ENCODE measurements around the gene BID.

BID gene

DNA sequence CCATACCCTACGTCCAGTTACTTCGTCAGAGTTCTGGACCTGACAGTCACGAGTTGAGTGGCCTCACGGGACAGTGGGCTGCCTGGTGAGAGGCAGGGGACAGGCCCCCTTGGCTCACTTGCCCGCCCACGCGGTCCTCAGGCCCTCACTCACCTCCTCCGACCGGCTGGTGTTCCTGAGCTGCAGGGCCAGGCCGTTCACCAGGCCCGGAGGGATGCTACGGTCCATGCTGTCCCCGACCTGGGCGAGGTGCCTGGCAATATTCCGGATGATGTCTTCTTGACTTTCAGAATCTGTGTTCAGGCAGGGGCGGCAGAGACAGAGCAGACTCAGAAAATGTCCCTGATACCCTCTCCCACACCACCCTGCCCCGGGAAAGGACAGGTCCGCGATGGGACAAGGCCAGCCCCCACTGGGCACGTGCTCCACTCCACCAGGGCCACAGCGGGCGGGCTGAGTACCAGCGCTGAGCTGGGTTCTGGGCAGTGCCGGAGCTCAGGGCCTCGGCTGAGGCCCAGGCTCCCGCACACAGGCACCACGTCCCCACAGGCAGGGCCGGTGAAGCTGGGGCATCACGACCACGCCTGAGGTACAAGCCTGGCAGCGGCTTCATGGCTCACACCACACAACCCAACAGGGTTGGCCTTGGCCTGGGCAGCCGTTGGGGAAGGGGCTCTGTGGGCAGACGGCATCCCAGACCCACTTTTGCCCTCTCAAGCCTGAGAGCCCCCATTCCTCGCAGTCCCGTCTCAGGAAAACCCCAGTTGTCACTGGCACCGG is 34.9 kb downstream of the BID start:
- DNase-seq (ENCODE audit: low read depth in 4 of 4, low spot score in 1 of 4) = no peak

GRCh38 chr22:17738386-17739128 is 35.7 kb downstream of the BID start:
- DNase-seq (ENCODE audit: low read depth in 4 of 4, low spot score in 1 of 4) = no peak

- DNase-seq (ENCODE audit: low read depth in 4 of 4, low spot score in 1 of 4) = peak in 1 of 4 experiments; percentile 6
Observed at GRCh38 chr22:17734187-17734586, 40.1 kb downstream of the BID start.

- DNase-seq (ENCODE audit: low read depth in 4 of 4, low spot score in 1 of 4) = no peak
Observed at GRCh38 chr22:17733466-17733865, 40.8 kb downstream of the BID start.

DNA sequence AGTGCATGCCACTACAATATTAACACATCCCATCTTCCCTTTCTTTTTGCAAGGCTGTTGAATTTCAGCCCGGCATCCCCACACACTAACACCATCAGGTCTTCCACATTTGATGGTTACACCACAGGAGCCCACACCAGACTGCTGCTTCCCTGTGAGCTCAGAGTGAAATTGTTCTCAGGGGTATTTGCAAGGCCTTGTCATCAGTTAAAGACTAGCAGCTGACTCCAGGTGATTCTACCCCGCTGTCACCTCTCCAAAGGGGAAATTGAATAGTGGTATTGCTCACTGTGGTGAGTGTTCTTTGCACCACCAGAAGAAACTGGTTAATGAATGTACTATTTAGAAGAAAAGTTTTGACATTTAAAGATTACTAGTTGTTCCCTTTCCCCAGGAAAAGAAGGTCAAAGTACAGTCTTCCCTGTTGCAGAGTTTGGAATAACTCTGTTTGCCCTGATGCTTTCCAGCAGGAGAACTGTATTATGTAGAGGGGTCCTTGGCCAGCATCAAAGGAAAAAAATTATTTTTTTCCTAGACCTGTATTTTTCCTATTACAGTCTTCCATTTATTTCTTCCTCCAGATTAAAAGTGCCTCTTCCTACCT is 41.9 kb downstream of the BID start:
- no peak for DNase-seq (ENCODE audit: low read depth in 4 of 4, low spot score in 1 of 4)

DNA sequence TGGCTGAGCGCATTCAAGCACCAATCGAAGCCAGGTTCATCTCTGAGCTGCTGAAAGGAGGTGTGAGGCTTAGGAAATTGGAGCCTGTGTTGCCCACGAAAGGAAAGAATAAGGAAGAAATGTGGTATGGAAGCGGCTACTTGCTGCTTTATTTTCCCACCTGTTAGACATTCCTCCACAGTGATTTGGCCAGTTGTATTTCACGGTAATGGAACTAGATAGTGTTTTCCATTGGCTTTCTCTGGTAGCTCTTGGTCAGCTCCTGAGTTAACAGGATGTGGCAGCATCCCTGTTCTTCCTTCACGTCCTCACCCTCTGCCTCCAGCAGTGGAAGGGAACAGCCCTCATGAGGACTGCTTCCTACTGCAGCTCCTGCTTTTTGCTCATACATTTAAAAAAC is 44.7 kb downstream of the BID start:
- DNase-seq (ENCODE audit: low read depth in 4 of 4, low spot score in 1 of 4) = no peak

DNA sequence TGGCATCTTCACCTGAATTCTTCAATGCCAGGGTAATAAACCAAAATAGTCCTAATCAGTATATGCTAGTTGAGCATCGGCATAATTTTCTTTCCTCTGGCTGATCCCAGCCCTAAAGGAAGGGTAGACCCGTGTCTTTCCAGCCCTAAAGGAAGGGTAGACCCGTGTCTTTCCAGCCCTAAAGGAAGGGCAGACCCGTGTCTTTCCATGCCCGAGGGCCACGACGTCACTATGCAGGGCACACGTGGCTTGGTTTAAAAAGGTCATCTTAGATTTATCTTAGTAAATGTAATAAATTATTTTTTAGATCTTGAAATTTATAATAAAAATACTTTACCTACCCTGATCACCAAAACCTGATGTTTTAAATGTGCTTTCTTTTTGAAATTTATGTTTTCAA is 45.5 kb downstream of the BID start:
- no peak for DNase-seq (ENCODE audit: low read depth in 4 of 4, low spot score in 1 of 4)

DNA sequence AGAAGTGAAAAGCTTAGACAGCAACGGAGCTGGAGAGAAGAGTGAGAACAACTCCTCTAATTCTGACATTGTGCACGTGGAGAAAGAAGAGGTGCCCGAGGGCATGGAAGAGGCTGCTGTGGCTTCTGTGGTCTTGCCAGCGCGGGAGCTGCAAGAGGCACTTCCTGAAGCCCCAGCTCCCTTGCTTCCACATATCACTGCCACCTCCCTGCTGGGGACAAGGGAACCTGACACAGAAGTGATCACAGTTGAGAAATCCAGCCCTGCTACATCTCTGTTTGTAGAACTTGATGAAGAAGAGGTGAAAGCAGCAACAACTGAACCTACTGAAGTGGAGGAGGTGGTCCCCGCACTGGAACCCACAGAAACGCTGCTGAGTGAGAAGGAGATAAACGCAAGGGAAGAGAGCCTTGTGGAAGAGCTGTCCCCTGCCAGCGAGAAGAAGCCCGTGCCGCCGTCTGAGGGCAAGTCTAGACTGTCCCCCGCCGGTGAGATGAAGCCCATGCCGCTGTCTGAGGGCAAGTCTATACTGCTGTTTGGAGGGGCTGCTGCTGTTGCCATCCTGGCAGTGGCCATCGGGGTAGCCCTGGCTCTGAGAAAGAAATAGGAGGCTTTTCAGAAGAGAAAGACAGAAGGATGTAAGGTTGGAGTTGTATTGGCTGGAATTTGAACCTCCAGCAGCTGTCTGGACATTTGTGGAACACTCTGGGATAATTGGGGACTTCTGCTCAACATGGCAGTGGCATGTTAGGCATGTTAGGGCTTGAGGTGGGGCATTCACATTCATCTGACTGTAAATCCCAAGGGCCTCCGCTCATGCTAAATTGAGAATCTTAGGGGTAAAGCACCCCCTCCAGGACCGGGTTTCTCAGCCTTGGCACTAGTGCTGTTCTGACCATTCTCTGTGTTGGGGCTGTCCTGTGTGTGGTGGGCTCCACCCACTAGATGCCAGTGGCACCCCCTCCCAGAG is 47.1 kb downstream of the BID start:
- no peak for DNase-seq (ENCODE audit: low read depth in 4 of 4, low spot score in 1 of 4)

DNA sequence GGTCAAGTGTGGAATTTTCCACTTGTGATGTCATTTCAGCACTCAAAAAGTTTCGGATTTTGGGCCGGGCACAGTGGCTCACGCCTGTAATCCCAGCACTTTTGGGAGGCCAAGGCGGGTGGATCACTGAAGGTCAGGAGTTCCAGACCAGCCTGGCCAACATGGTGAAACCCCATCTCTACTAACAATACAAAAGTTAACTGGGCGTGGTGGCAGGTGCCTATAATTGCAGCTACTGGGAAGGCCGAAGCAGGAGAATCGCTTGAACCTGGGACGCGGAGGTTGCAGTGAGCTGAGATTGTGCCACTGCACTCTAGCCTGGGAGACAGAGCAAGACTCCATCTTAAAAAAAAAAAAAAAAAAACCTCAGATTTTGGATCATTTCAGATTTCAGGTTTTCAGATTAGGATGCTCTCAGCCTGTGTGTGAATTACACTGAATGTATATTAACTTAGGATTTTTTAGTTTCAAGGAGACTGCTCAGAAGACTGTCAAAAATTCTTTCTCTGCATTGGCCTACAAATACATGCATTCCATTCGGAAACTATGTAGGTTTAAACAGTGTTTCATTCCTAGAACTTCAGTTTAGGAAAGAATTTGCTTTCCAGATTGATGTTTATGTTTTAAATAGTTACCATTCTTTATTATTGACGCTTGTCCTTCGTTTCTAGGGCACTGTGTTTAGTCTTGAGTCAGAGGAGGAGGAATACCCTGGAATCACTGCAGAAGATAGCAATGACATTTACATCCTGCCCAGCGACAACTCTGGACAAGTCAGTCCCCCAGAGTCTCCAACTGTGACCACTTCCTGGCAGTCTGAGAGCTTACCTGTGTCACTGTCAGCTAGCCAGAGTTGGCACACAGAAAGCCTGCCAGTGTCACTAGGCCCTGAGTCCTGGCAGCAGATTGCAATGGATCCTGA is 48.0 kb downstream of the BID start:
- no peak for DNase-seq (ENCODE audit: low read depth in 4 of 4, low spot score in 1 of 4)

- DNase-seq (ENCODE audit: low read depth in 4 of 4, low spot score in 1 of 4) = no peak
Observed at GRCh38 chr22:17725500-17725796, 48.8 kb downstream of the BID start.

DNA sequence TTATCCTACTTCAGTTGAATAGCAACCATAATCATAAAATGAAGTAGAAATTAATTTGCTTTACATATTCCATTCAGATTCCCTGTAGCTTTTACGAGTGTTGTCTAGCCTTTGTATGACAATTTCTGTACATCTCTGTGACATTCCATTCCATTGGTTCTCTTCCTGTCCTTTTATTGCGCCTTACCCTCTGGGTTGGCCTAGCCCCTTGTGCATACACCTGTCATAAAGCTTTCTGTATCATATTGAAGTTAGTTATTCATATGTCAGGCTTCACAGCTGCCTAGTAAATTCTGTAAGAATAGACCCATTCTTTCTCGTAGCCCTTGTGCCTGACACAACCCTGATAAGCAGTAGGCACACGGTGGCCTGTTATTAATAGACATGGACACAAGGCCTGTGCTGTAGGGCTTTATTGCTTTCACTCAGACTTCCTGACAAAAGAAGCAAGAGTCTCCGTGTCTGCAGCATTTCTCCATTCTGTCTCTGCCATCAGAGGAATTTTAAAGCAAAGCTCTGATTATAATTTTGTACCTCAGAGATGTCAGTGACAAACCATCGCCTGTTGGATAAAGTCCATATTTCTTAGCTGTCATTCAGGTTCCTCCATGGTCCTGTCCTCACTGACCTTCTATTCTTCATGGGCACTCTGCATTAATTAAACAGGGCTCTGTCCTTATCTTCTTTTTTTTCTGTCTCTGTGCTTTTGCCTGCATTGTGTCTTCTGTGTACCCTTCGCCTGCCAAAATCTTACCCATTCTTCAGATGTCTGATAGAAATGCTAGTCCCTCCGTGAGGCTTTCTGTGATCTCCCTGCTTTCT is 49.4 kb downstream of the BID start:
- DNase-seq (ENCODE audit: low read depth in 4 of 4, low spot score in 1 of 4) = no peak

- no peak for DNase-seq (ENCODE audit: low read depth in 4 of 4, low spot score in 1 of 4)
Observed at GRCh38 chr22:17724241-17724640, 50.0 kb downstream of the BID start.

DNA sequence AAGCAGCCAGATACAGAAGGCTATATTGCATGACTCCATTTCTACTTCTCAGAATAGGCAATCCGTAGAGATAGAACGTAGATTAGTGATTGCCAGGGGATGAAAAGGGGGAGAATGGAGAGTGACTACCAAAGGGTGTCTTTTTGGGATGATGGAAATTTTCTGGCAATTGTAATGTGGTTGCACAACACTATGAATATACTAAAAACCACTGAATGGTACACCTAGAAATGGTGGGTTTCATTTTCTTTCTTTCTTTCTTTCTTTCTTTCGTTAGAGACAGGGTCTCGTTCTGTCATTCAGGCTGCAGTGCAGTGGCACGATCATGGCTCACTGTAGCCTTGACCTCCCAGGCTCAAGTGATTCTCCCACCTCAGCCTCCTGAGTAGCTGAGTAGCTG is 54.4 kb downstream of the BID start:
- DNase-seq (ENCODE audit: low read depth in 4 of 4, low spot score in 1 of 4) = no peak

DNA sequence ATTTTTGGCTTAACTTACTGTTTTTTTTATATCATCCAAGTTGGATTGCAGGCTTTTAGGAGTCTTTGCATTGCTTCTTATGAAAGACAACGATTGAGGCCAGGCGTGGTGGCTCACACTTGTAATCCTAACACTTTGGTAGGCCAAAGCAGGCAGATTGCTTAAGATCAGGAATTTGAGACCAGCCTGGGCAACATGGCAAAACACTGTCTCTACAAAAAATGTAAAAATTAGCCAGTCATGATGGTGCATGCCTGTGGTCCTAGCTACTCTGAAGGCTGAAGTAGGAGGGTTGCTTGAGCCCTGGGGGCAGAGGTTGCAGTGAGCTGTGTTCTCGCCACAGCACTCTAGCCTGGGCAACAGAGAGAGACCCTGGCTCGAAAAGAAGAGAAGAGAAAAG is 56.6 kb downstream of the BID start:
- no peak for DNase-seq (ENCODE audit: low read depth in 4 of 4, low spot score in 1 of 4)

- no peak for DNase-seq (ENCODE audit: low read depth in 4 of 4, low spot score in 1 of 4)
Observed at GRCh38 chr22:17716529-17716928, 57.7 kb downstream of the BID start.

GRCh38 chr22:17712441-17712840 is 61.8 kb downstream of the BID start:
- no peak for DNase-seq (ENCODE audit: low read depth in 4 of 4, low spot score in 1 of 4)

GRCh38 chr22:17710023-17710422 is 64.2 kb downstream of the BID start:
- DNase-seq (ENCODE audit: low read depth in 4 of 4, low spot score in 1 of 4) = no peak

DNA sequence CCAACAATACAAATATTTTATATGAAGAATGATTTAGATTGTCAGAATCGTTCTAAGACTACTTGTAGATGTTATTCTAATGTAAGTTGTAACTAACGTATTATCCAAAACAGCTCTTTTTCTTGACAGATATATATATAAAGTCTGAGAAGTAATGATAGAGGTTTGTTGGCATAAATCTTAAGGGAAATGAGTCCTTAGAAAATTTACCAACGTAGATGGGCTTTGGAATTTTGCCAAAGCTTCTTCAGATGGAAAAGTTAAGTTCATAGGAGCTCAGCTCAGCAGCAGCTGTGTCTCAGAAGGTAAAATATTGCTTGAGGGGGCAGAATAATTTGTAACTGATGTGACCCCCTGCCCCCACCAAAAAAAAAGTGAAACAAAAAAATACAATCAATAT is 66.7 kb downstream of the BID start:
- DNase-seq (ENCODE audit: low read depth in 4 of 4, low spot score in 1 of 4) = no peak

DNA sequence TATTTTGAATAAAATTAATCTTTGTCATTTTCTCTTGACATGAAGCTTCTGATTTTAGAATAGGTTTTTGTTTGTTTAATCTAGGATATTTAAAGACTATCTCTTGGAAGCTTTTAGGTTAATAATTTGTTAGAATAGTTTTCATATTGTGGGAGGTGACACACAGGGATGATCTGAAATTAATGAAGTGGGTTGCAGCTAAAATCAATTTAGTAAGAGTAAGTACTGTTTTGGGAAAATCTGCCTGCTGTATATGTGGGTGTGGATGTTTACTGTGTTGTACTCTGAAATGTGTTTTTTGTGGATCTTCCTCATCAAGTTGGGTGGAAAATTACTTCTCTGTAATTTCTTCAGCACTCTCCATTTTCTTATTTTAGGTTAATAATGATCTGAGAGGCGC is 67.3 kb downstream of the BID start:
- no peak for DNase-seq (ENCODE audit: low read depth in 4 of 4, low spot score in 1 of 4)

All from stimulated activated CD4-positive, alpha-beta T cell treated with anti-CD3 and anti-CD28 coated beads, Interleukin-1b, Interleukin-23, amount 100 ng/mL, for 24 hours (primary cell).